HG03095 (cell line): ENCODE measurements around the gene FGF4.
"Not testable (repeated sequence)": the region's sequence is repeated elsewhere in the genome, so short reads cannot be mapped to it uniquely, and the experiment has no call there.

Source experiments
- ATAC-seq: cut with Tn5 transposase; IDR thresholded peaks from one replicate; pipeline ENCODE4 v1.9.1; 2021; ENCODE audit warnings: moderate library complexity; ENCODE audit not compliant: unreplicated experiment

The FGF4 gene

GRCh38 chr11:69774354-69775162, 583 bp downstream of the FGF4 start:
- no peak for ATAC-seq

- no peak for ATAC-seq
Measured at GRCh38 chr11:69773626-69774353, 1.4 kb downstream of the FGF4 start.

- no peak for ATAC-seq
Measured at GRCh38 chr11:69771466-69771865, 3.7 kb downstream of the FGF4 start.

GRCh38 chr11:69770540-69770939, 4.6 kb downstream of the FGF4 start:
- no peak for ATAC-seq

- ATAC-seq, result no peak
Measured at GRCh38 chr11:69765498-69765995, 9.6 kb downstream of the FGF4 start.

- not testable (repeated sequence) for ATAC-seq
Measured at GRCh38 chr11:69764918-69765317, 10.2 kb downstream of the FGF4 start.

GRCh38 chr11:69760319-69760718, 14.8 kb downstream of the FGF4 start:
- ATAC-seq, result no peak

GRCh38 chr11:69752890-69753289, 22.3 kb downstream of the FGF4 start:
- ATAC-seq, result no peak

- no peak for ATAC-seq
Measured at GRCh38 chr11:69750875-69751597, 24.1 kb downstream of the FGF4 start.

GRCh38 chr11:69750108-69750850, 24.9 kb downstream of the FGF4 start:
- no peak for ATAC-seq

- no peak for ATAC-seq
Measured at GRCh38 chr11:69748637-69749036, 26.5 kb downstream of the FGF4 start.

GRCh38 chr11:69746752-69747742, 28.1 kb downstream of the FGF4 start:
- ATAC-seq, result no peak

GRCh38 chr11:69746140-69746539, 29.0 kb downstream of the FGF4 start:
- ATAC-seq, result no peak

GRCh38 chr11:69745201-69745600, 29.9 kb downstream of the FGF4 start:
- no peak for ATAC-seq

- ATAC-seq, result no peak
Measured at GRCh38 chr11:69744435-69744834, 30.7 kb downstream of the FGF4 start.

GRCh38 chr11:69734841-69735240, 40.3 kb downstream of the FGF4 start:
- ATAC-seq, result no peak

GRCh38 chr11:69734367-69734766, 40.8 kb downstream of the FGF4 start:
- no peak for ATAC-seq

GRCh38 chr11:69732910-69733309, 42.2 kb downstream of the FGF4 start:
- ATAC-seq, result no peak

- ATAC-seq, result no peak
Measured at GRCh38 chr11:69731110-69731509, 44.0 kb downstream of the FGF4 start.

GRCh38 chr11:69730500-69730899, 44.6 kb downstream of the FGF4 start:
- no peak for ATAC-seq
